HEK293 (cell line): ENCODE measurements around the gene TTC31.

Experiments
- CTCF ChIP-seq: fragments of 450-650 bp; formaldehyde crosslinking; IDR thresholded peaks from 2 replicates; pipeline ENCODE4 v1.5.1; 2016; ENCODE audit warnings: missing biosample characterization, missing genetic modification characterization
- FEZF1 ChIP-seq: fragments of 450-650 bp; formaldehyde crosslinking; IDR thresholded peaks from 2 replicates; pipeline ENCODE4 v1.5.1; 2016; ENCODE audit warnings: missing biosample characterization, missing genetic modification characterization
- GFI1B ChIP-seq: fragments of 450-650 bp; formaldehyde crosslinking; IDR thresholded peaks from 2 replicates; pipeline ENCODE4 v1.5.1; 2016; ENCODE audit warnings: missing biosample characterization, missing genetic modification characterization
- GLI4 ChIP-seq: fragments of 450-650 bp; formaldehyde crosslinking; IDR thresholded peaks from 2 replicates; pipeline ENCODE4 v1.5.1; 2016; ENCODE audit warnings: missing biosample characterization, missing genetic modification characterization
- PRDM2 ChIP-seq: fragments of 450-650 bp; formaldehyde crosslinking; IDR thresholded peaks from 2 replicates; pipeline ENCODE4 v1.5.1; 2016; ENCODE audit warnings: missing biosample characterization, missing genetic modification characterization, borderline replicate concordance
- SCRT2 ChIP-seq: fragments of 450-650 bp; formaldehyde crosslinking; IDR thresholded peaks from 2 replicates; pipeline ENCODE4 v1.5.1; 2016; ENCODE audit warnings: missing biosample characterization, missing genetic modification characterization
- SP2 ChIP-seq: fragments of 450-650 bp; formaldehyde crosslinking; IDR thresholded peaks from 2 replicates; pipeline ENCODE4 v1.5.1; 2016; ENCODE audit warnings: missing biosample characterization, missing genetic modification characterization
- YY1 ChIP-seq: fragments of 450-650 bp; formaldehyde crosslinking; IDR thresholded peaks from 2 replicates; pipeline ENCODE4 v1.5.1; 2018; ENCODE audit warnings: missing biosample characterization, missing genetic modification characterization
- YY2 ChIP-seq: fragments of 450-650 bp; formaldehyde crosslinking; IDR thresholded peaks from 2 replicates; pipeline ENCODE4 v1.5.1; 2016; ENCODE audit warnings: missing biosample characterization, missing genetic modification characterization
- ZBTB17 ChIP-seq: fragments of 450-650 bp; formaldehyde crosslinking; IDR thresholded peaks from 2 replicates; pipeline ENCODE4 v1.5.1; 2016; ENCODE audit warnings: missing biosample characterization, missing genetic modification characterization
- ZBTB48 ChIP-seq: fragments of 450-650 bp; formaldehyde crosslinking; IDR thresholded peaks from 2 replicates; pipeline ENCODE4 v1.5.1; 2016; ENCODE audit warnings: missing biosample characterization, missing genetic modification characterization
- ZFP69B ChIP-seq: fragments of 450-650 bp; formaldehyde crosslinking; IDR thresholded peaks from 2 replicates; pipeline ENCODE4 v1.5.1; 2016; ENCODE audit warnings: missing biosample characterization, missing genetic modification characterization
- ZNF132 ChIP-seq: fragments of 450-650 bp; formaldehyde crosslinking; IDR thresholded peaks from 2 replicates; pipeline ENCODE4 v1.5.1; 2017; ENCODE audit warnings: missing biosample characterization, missing genetic modification characterization, borderline replicate concordance
- ZNF155 ChIP-seq: fragments of 450-650 bp; formaldehyde crosslinking; IDR thresholded peaks from 2 replicates; pipeline ENCODE4 v1.5.1; 2016; ENCODE audit warnings: missing biosample characterization, missing genetic modification characterization
- ZNF488 ChIP-seq: fragments of 450-650 bp; formaldehyde crosslinking; IDR thresholded peaks from 2 replicates; pipeline ENCODE4 v1.5.1; 2016; ENCODE audit warnings: missing biosample characterization, missing genetic modification characterization
- ZNF580 ChIP-seq: fragments of 450-650 bp; formaldehyde crosslinking; IDR thresholded peaks from 2 replicates; pipeline ENCODE4 v1.5.1; 2016; ENCODE audit warnings: missing biosample characterization, missing genetic modification characterization
- ZNF600 ChIP-seq: fragments of 450-650 bp; formaldehyde crosslinking; IDR thresholded peaks from 2 replicates; pipeline ENCODE4 v1.5.1; 2016; ENCODE audit warnings: missing biosample characterization, missing genetic modification characterization
- ZNF639 ChIP-seq: fragments of 450-650 bp; formaldehyde crosslinking; IDR thresholded peaks from 2 replicates; pipeline ENCODE4 v1.5.1; 2016; ENCODE audit warnings: missing biosample characterization, missing genetic modification characterization
- ZNF645 ChIP-seq: fragments of 450-650 bp; formaldehyde crosslinking; IDR thresholded peaks from 2 replicates; pipeline ENCODE4; 2016; ENCODE audit warnings: missing biosample characterization, missing genetic modification characterization
- ZNF658 ChIP-seq: fragments of 450-650 bp; formaldehyde crosslinking; IDR thresholded peaks from 2 replicates; pipeline ENCODE4; 2016; ENCODE audit warnings: missing biosample characterization, missing genetic modification characterization
- ZNF692 ChIP-seq: fragments of 450-650 bp; formaldehyde crosslinking; IDR thresholded peaks from 2 replicates; pipeline ENCODE4 v1.5.1; 2016; ENCODE audit warnings: missing biosample characterization, missing genetic modification characterization
- ZSCAN4 ChIP-seq: fragments of 450-650 bp; formaldehyde crosslinking; IDR thresholded peaks from 2 replicates; pipeline ENCODE4 v1.5.1; 2017; ENCODE audit warnings: missing biosample characterization, missing genetic modification characterization
- ZSCAN5A ChIP-seq: fragments of 450-650 bp; formaldehyde crosslinking; IDR thresholded peaks from 2 replicates; pipeline ENCODE4 v1.5.1; 2016; ENCODE audit warnings: missing biosample characterization, missing genetic modification characterization

TTC31 gene

GRCh38 chr2:74454654-74455511, 28.0 kb upstream of the TTC31 start, which contains the start of gene INO80B (continued):
- TF ChIP-seq PRDM2 (tag by site-specific recombination) (no peak), ZBTB17 (tag by site-specific recombination) (peak; percentile 96), ZNF645 (tag by site-specific recombination) (no peak), ZNF639 (tag by site-specific recombination) (peak; percentile 98), ZNF132 (tag by site-specific recombination) (no peak), ZSCAN4 (peak; percentile 53), ZNF155 (tag by site-specific recombination) (no peak), ZNF488 (tag by site-specific recombination) (no peak), ZNF692 (peak; percentile 79), ZFP69B (tag by site-specific recombination) (peak; percentile 77), FEZF1 (tag by site-specific recombination) (0 out of 2 replicates have a peak, but pooled peaks have one; percentile 14), YY2 (tag by site-specific recombination) (peak; percentile 91), SCRT2 (tag by site-specific recombination) (peak; percentile 98), ZBTB48 (no peak), GFI1B (no peak), ZSCAN5A (tag by site-specific recombination) (peak; percentile 85), SP2 (peak; percentile 90), ZNF600 (no peak), ZNF658 (tag by site-specific recombination) (no peak), CTCF (tag by site-specific recombination) (0 out of 2 replicates have a peak, but pooled peaks have one; percentile 52), GLI4 (tag by site-specific recombination) (0 out of 2 replicates have a peak, but pooled peaks have one; percentile 31), ZNF580 (tag by site-specific recombination) (peak; percentile 97), YY1 (tag by site-specific recombination) (peak; percentile 99)
